ENCODE measurements around the gene METTL13. TPM values are rescaled to one million over a fixed set of nuclear protein-coding genes. Genes with fewer than 3 reads are reported as not detected.

METTL13 gene
- total RNA-seq, 1 experiment from 2014 or later, result 115 TPM

- no peak for TF ChIP-seq EZH2phosphoT487 (IDR thresholded peaks at IDR 0.05; ENCODE audit: borderline replicate concordance, low read length)
- TF ChIP-seq CTCF (conservative IDR thresholded peaks at IDR 0.05; ENCODE audit: low read depth, low read length), result no peak
- TF ChIP-seq EZH2 (IDR thresholded peaks at IDR 0.05; ENCODE audit: low read length, unreplicated experiment), result no peak
- Histone ChIP-seq H4K20me1 (ENCODE audit: low read length) (0 out of 2 replicates have a peak, but pooled peaks cover 5% of the 10 kb centered on the region), H3K4me2 (ENCODE audit: low read length) (no peak overlapping the region), H3F3A (ENCODE audit: low read length, unreplicated experiment) (peaks cover 6% of the 10 kb centered on the region), H3K4me3 (ENCODE audit: low read length) (no peak overlapping the region), H2AFZ (ENCODE audit: low read length) (no peak overlapping the region), H3K9ac (ENCODE audit: low read length) (no peak overlapping the region), H3K79me2 (ENCODE audit: low read length) (peaks cover 69% of the 10 kb centered on the region), H3K36me3 (ENCODE audit: low read depth, low read length) (peaks cover 98% of the 10 kb centered on the region), H3K27ac (ENCODE audit: low read length) (no peak overlapping the region), H3K4me1 (ENCODE audit: insufficient read depth, low read length) (peaks cover 21% of the 10 kb centered on the region), H3K27me3 (ENCODE audit: low read length) (no peaks in the 10 kb centered on the region), H3K9me2 (replicated peaks; ENCODE audit: low read length) (no peaks in the 10 kb centered on the region), H3K9me3 (ENCODE audit: low read length) (no peaks in the 10 kb centered on the region)
- CTCF ChIA-PET, result no interaction called here
- DNase-seq, result peak; percentile 70
- no TSS peak for BruUV-seq (replicated peaks)
- peak; percentile 49 for ATAC-seq
- intact Hi-C loops (cut with micrococcal nuclease), result no loop called here
- POLR2A ChIA-PET (ENCODE audit: unreplicated experiment), result no interaction called here
These were observed 7.2 kb downstream of the METTL13 start for GRCh38 chr1:171788696-171789095.

- Histone ChIP-seq H3K4me1 (ENCODE audit: insufficient read depth, low read length) (peaks cover 18% of the 10 kb centered on the region), H3F3A (ENCODE audit: low read length, unreplicated experiment) (peaks cover 9% of the 10 kb centered on the region), H2AFZ (ENCODE audit: low read length) (no peak overlapping the region), H4K20me1 (ENCODE audit: low read length) (0 out of 2 replicates have a peak, but pooled peaks cover 5% of the 10 kb centered on the region), H3K27me3 (ENCODE audit: low read length) (no peaks in the 10 kb centered on the region), H3K4me2 (ENCODE audit: low read length) (no peak overlapping the region), H3K9ac (ENCODE audit: low read length) (no peak overlapping the region), H3K4me3 (ENCODE audit: low read length) (no peak overlapping the region), H3K79me2 (ENCODE audit: low read length) (peaks cover 57% of the 10 kb centered on the region), H3K9me3 (ENCODE audit: low read length) (no peaks in the 10 kb centered on the region), H3K36me3 (ENCODE audit: low read depth, low read length) (peaks cover 98% of the 10 kb centered on the region), H3K27ac (ENCODE audit: low read length) (no peak overlapping the region), H3K9me2 (replicated peaks; ENCODE audit: low read length) (no peaks in the 10 kb centered on the region)
- DNase-seq (no peak), ATAC-seq (no peak)
- intact Hi-C loops (cut with micrococcal nuclease), result no loop called here
- CTCF ChIA-PET, result no interaction called here
- no peak for TF ChIP-seq EZH2phosphoT487 (IDR thresholded peaks at IDR 0.05; ENCODE audit: borderline replicate concordance, low read length)
- no TSS peak for BruUV-seq (replicated peaks)
- POLR2A ChIA-PET (ENCODE audit: unreplicated experiment), result no interaction called here
These were observed 8.9 kb downstream of the METTL13 start for GRCh38 chr1:171790318-171790717.

- CTCF ChIA-PET, result no interaction called here
These were observed 11.4 kb downstream of the METTL13 start for GRCh38 chr1:171792656-171793369.

More at GRCh38 chr1:171792656-171793369, 11.4 kb downstream of the METTL13 start:
- intact Hi-C loops (cut with micrococcal nuclease), result no loop called here
- Histone ChIP-seq H4K20me1 (ENCODE audit: low read length) (0 out of 2 replicates have a peak, but pooled peaks cover 5% of the 10 kb centered on the region), H3K27ac (ENCODE audit: low read length) (no peak overlapping the region), H3K9me3 (ENCODE audit: low read length) (no peaks in the 10 kb centered on the region), H3K4me2 (ENCODE audit: low read length) (no peak overlapping the region), H3K27me3 (ENCODE audit: low read length) (no peaks in the 10 kb centered on the region), H3K4me3 (ENCODE audit: low read length) (no peak overlapping the region), H3K9me2 (replicated peaks; ENCODE audit: low read length) (no peaks in the 10 kb centered on the region), H3K79me2 (ENCODE audit: low read length) (peaks cover 37% of the 10 kb centered on the region), H2AFZ (ENCODE audit: low read length) (no peak overlapping the region), H3K4me1 (ENCODE audit: insufficient read depth, low read length) (peaks cover 18% of the 10 kb centered on the region), H3F3A (ENCODE audit: low read length, unreplicated experiment) (peaks cover 9% of the 10 kb centered on the region), H3K9ac (ENCODE audit: low read length) (no peak overlapping the region), H3K36me3 (ENCODE audit: low read depth, low read length) (peaks cover 97% of the 10 kb centered on the region)
- DNase-seq, result no peak
- POLR2A ChIA-PET (ENCODE audit: unreplicated experiment), result interaction anchor here (0.6 kb wide), 2 partner anchors 228 to 309 kb away, joined by 5 to 6 read pairs; no protein-coding TSS in a partner anchor
- ATAC-seq, result no peak
- TF ChIP-seq EZH2phosphoT487 (IDR thresholded peaks at IDR 0.05; ENCODE audit: borderline replicate concordance, low read length) (no peak), EZH2 (IDR thresholded peaks at IDR 0.05; ENCODE audit: low read length, unreplicated experiment) (no peak), CTCF (conservative IDR thresholded peaks at IDR 0.05; ENCODE audit: low read depth, low read length) (no peak)
- BruUV-seq (replicated peaks), result no TSS peak
